ENCODE measurements around the gene ETS2.

DNA sequence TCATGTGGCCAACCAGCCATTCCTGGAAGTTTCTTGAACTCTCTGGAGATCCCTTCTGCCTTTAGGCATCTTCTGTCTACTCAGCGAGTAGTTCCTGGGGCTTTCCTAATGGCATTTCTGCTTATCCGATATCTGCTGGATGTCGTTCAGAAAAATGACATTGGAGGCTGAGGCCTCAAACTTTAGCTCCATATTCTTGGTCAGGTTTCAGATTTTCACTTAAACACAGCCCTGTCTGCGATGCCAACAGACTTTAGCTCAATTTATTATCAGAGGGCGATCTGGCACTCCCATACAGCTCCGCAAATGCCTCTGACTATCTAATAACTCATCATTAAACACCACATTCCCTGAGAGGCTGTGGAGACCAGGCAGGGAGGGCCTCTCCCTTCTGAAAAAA, 46.3 kb upstream of the ETS2 start:
- TF ChIP-seq, protein P1, sequence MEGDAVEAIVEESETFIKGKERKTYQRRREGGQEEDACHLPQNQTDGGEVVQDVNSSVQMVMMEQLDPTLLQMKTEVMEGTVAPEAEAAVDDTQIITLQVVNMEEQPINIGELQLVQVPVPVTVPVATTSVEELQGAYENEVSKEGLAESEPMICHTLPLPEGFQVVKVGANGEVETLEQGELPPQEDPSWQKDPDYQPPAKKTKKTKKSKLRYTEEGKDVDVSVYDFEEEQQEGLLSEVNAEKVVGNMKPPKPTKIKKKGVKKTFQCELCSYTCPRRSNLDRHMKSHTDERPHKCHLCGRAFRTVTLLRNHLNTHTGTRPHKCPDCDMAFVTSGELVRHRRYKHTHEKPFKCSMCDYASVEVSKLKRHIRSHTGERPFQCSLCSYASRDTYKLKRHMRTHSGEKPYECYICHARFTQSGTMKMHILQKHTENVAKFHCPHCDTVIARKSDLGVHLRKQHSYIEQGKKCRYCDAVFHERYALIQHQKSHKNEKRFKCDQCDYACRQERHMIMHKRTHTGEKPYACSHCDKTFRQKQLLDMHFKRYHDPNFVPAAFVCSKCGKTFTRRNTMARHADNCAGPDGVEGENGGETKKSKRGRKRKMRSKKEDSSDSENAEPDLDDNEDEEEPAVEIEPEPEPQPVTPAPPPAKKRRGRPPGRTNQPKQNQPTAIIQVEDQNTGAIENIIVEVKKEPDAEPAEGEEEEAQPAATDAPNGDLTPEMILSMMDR (IDR thresholded peaks at IDR 0.05), result no peak
- TF ChIP-seq POLR2A (IDR thresholded peaks at IDR 0.05), result no peak

Measured in thyroid gland (tissue), 4 donors.